PC-9 (cell line): ENCODE results near the gene TMEM126A. TPM values are rescaled to one million over a fixed set of nuclear protein-coding genes. Genes with fewer than 3 reads are reported as not detected.

Experiments used
- BruUV-seq: library from RNA; stranded (reverse); fragments of 400-500 nt; replicated peaks from 2 replicates; lab custom pipeline; 2021; lab: Mats Ljungman, UMichigan
- CTCF ChIA-PET: fragments of 300-600 bp; sonication (Branson Sonifier 250); formaldehyde crosslinking; loops from one replicate; lab custom pipeline; 2022; ENCODE audit warnings: antibody characterized with exemption; lab: Charles Lee
- POLR2A ChIA-PET: fragments of 300-600 bp; sonication (Branson Sonifier 250); formaldehyde crosslinking; loops from one replicate; lab custom pipeline; 2022; ENCODE audit warnings: antibody characterized with exemption; ENCODE audit not compliant: unreplicated experiment; lab: Charles Lee
- DNase-seq, 2 experiments: peaks; one replicate each; pipeline versions ENCODE4 v3.0.0 to v3.0.0-alpha.2; 2015 to 2022; ENCODE audit warnings: mixed read lengths in 1 of 2
- H2AFZ ChIP-seq: fragments of 200-600 bp; sonication (generic); 2 replicates; pipeline ENCODE4 v1.8.1; 2017; ENCODE audit warnings: antibody characterized with exemption
- H3F3A ChIP-seq: fragments of 200-600 bp; sonication (generic); 2 replicates; pipeline ENCODE4 v1.8.1; 2017; ENCODE audit warnings: antibody characterized with exemption, mild to moderate bottlenecking, low read depth; ENCODE audit not compliant: insufficient read depth
- H3K27ac ChIP-seq: fragments of 200-600 bp; sonication (generic); 2 replicates; pipeline ENCODE4 v1.6.1; 2016; ENCODE audit warnings: mixed run types
- H3K27me3 ChIP-seq: fragments of 200-600 bp; sonication (generic); 2 replicates; pipeline ENCODE4 v1.6.1; 2016; ENCODE audit warnings: low read depth, mixed run types; ENCODE audit not compliant: insufficient read depth
- H3K36me3 ChIP-seq: fragments of 200-600 bp; sonication (generic); 2 replicates; pipeline ENCODE4 v1.6.1; 2016; ENCODE audit warnings: low read depth, mixed run types
- H3K4me1 ChIP-seq: fragments of 200-600 bp; sonication (generic); replicated peaks from 2 replicates; pipeline ENCODE4 v1.6.1; 2016; ENCODE audit warnings: mixed run types; ENCODE audit not compliant: insufficient read depth
- H3K4me2 ChIP-seq: fragments of 200-600 bp; sonication (generic); 2 replicates; pipeline ENCODE4 v1.6.1; 2017; ENCODE audit warnings: mixed run types
- H3K4me3 ChIP-seq: fragments of 200-600 bp; sonication (generic); 2 replicates; pipeline ENCODE4 v1.6.1; 2016; ENCODE audit warnings: mixed run types
- H3K79me2 ChIP-seq: fragments of 200-600 bp; sonication (generic); 2 replicates; pipeline ENCODE4 v1.6.1; 2017; ENCODE audit warnings: low read depth, mixed run types
- H3K9me2 ChIP-seq: fragments of 200-600 bp; sonication (generic); 2 replicates; pipeline ENCODE4 v1.8.1; 2017; ENCODE audit warnings: mild to moderate bottlenecking; ENCODE audit not compliant: insufficient read depth
- H3K9me3 ChIP-seq: fragments of 200-600 bp; sonication (generic); 2 replicates; pipeline ENCODE4 v1.8.1; 2016; ENCODE audit warnings: low read depth; ENCODE audit not compliant: insufficient read depth
- H4K20me1 ChIP-seq: fragments of 200-600 bp; sonication (generic); 2 replicates; pipeline ENCODE4 v1.8.1; 2017; ENCODE audit not compliant: insufficient read depth
- CTCF ChIP-seq: fragments of 200-600 bp; sonication (generic); conservative IDR thresholded peaks from 2 replicates; pipeline ENCODE4 v1.6.1; 2017; ENCODE audit warnings: mixed run types, antibody characterized with exemption, mild to moderate bottlenecking, moderate library complexity
- EZH2 ChIP-seq: fragments of 200-600 bp; sonication (generic); IDR thresholded peaks from 2 replicates; pipeline ENCODE4 v1.8.0; 2017; ENCODE audit warnings: antibody characterized with exemption, low read depth
- intact Hi-C: fragments of 100-400 bp; cut with micrococcal nuclease; formaldehyde crosslinking; loops from one replicate; pipeline ENCODE4 v1.10.0; 2022; ENCODE audit not compliant: unreplicated experiment
- total RNA-seq: library from RNA; stranded (reverse); gene quantifications from 2 replicates; pipeline ENCODE4 v1.2.3, GENCODE V29; 2021

Gene TMEM126A
- total RNA-seq, 1 experiment from 2014 or later: 26.3 TPM

GRCh38 chr11:85673393-85673792, 25.6 kb downstream of the TMEM126A start:
- Histone ChIP-seq H3K9me2 (no peaks in the 10 kb centered on the region; the same call in 1 of the 2 replicates), H3K27me3 (no peaks in the 10 kb centered on the region), H4K20me1 (no peaks in the 10 kb centered on the region), H3K27ac (no peak overlapping the region), H3F3A (no peaks in the 10 kb centered on the region), H2AFZ (no peak overlapping the region), H3K36me3 (no peaks in the 10 kb centered on the region), H3K9me3 (peaks cover 10% of the 10 kb centered on the region; the same call in 1 of the 2 replicates), H3K4me3 (no peak overlapping the region), H3K4me1 (no peaks in the 10 kb centered on the region), H3K79me2 (no peaks in the 10 kb centered on the region), H3K4me2 (no peak overlapping the region)
- intact Hi-C loops: no loop called here
- peak in 1 of 2 experiments; percentile 17 for DNase-seq
- ChIA-PET POLR2A (no interaction called here), CTCF (no interaction called here)
- TF ChIP-seq EZH2 (no peak), CTCF (no peak)
- BruUV-seq: no TSS peak

- Histone ChIP-seq H2AFZ (no peak overlapping the region), H3F3A (no peaks in the 10 kb centered on the region), H3K27me3 (no peaks in the 10 kb centered on the region), H3K27ac (no peak overlapping the region), H4K20me1 (no peaks in the 10 kb centered on the region), H3K4me3 (no peak overlapping the region), H3K4me1 (no peaks in the 10 kb centered on the region), H3K9me2 (no peaks in the 10 kb centered on the region; the same call in 1 of the 2 replicates), H3K36me3 (no peaks in the 10 kb centered on the region), H3K79me2 (no peaks in the 10 kb centered on the region), H3K4me2 (no peak overlapping the region), H3K9me3 (peaks cover under 1% of the 10 kb centered on the region; the same call in 1 of the 2 replicates)
- no peak for TF ChIP-seq EZH2
- no peak for TF ChIP-seq CTCF
- ChIA-PET CTCF (no interaction called here), POLR2A (interaction anchor here (0.6 kb wide), 1 partner anchor 31 kb away, joined by 5 read pairs; no protein-coding TSS in a partner anchor)
- no peak for DNase-seq
- BruUV-seq: no TSS peak
- intact Hi-C loops: no loop called here
Measured at GRCh38 chr11:85679576-85679975, 31.8 kb downstream of the TMEM126A start.

GRCh38 chr11:85680897-85681296, 33.1 kb downstream of the TMEM126A start:
- ChIA-PET POLR2A (interaction anchor here (0.6 kb wide), 1 partner anchor 564 kb away, joined by 3 read pairs; no protein-coding TSS in a partner anchor), CTCF (no interaction called here)
- Histone ChIP-seq H3K4me1 (no peaks in the 10 kb centered on the region), H3K36me3 (no peaks in the 10 kb centered on the region), H3K27me3 (no peaks in the 10 kb centered on the region), H4K20me1 (no peaks in the 10 kb centered on the region), H3K4me2 (no peak overlapping the region), H3K9me3 (no peaks in the 10 kb centered on the region), H3K4me3 (no peak overlapping the region), H3F3A (no peaks in the 10 kb centered on the region), H3K9me2 (no peaks in the 10 kb centered on the region; the same call in 1 of the 2 replicates), H3K79me2 (no peaks in the 10 kb centered on the region), H3K27ac (no peak overlapping the region), H2AFZ (no peak overlapping the region)
- DNase-seq: no peak
- intact Hi-C loops: no loop called here
- BruUV-seq: no TSS peak
- TF ChIP-seq EZH2 (no peak), CTCF (no peak)
